ENCODE results near the gene MFF. TPM values are rescaled to one million over a fixed set of nuclear protein-coding genes. Genes with fewer than 3 reads are reported as not detected.

The MFF gene
- total RNA-seq, 2 donors from 2014 or later = 86.9 to 141 TPM

GRCh38 chr2:227388537-227389011 lies 63.5 kb downstream of the MFF start:
- Histone ChIP-seq H3K27me3 (no peaks in the 10 kb centered on the region), H3K27ac (no peak overlapping the region), H3K4me3 (no peak overlapping the region), H3K4me1 (no peaks in the 10 kb centered on the region), H3K36me3 (replicated peaks in 1 of 2; ENCODE audit: insufficient read depth in 1 of 2, low read depth in 2 of 2) (no peaks in the 10 kb centered on the region), H3K9me3 (no peaks in the 10 kb centered on the region)
- DNase-seq = no peak
- no peak for ATAC-seq
- WGBS, 2 donors = 74 to 75% methylated on average over 7 of the region's 7 CpGs
- TF ChIP-seq POLR2A (IDR thresholded peaks at IDR 0.05) = no peak
- TF ChIP-seq CTCF (IDR thresholded peaks at IDR 0.05) = no peak
- intact Hi-C loops (cut with DNase I) = no loop called here

GRCh38 chr2:227389231-227389630 lies 64.2 kb downstream of the MFF start:
- no peak for TF ChIP-seq CTCF (IDR thresholded peaks at IDR 0.05)
- no peak for TF ChIP-seq POLR2A (IDR thresholded peaks at IDR 0.05)
- Histone ChIP-seq H3K27me3 (no peaks in the 10 kb centered on the region), H3K27ac (no peak overlapping the region), H3K4me1 (no peaks in the 10 kb centered on the region), H3K36me3 (replicated peaks in 1 of 2; ENCODE audit: insufficient read depth in 1 of 2, low read depth in 2 of 2) (no peaks in the 10 kb centered on the region), H3K9me3 (no peaks in the 10 kb centered on the region), H3K4me3 (no peak overlapping the region)
- DNase-seq = no peak
- intact Hi-C loops (cut with DNase I) = no loop called here
- no peak for ATAC-seq
- 75 to 82% methylated on average over 3 of the region's 3 CpGs for WGBS, 2 donors

DNA sequence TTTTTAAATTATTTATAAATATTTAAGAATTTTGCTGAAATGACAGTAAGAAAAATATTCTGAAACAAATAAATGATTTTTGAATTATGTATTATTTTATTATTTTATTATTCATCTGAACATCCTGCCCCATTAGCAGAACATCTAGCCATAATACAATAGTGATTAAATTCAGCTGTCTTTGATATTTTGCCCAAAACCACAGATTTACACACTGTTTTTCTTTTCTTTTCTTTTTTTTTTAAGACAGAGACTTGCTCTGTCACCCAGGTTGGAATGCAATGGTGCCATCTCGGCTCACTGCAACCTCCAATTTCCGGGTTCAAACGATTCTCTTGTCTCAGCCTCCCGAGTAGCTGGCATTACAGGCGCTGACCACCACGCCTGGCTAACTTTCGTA lies 64.6 kb downstream of the MFF start:
- H3K4me1 ChIP-seq = no peaks in the 10 kb centered on the region
- no peak overlapping the region for H3K4me3 ChIP-seq
- ATAC-seq (no peak), DNase-seq (no peak)
- no peaks in the 10 kb centered on the region for H3K27me3 ChIP-seq
- intact Hi-C loops (cut with DNase I) = no loop called here
- no peak overlapping the region for H3K27ac ChIP-seq
- TF ChIP-seq POLR2A (IDR thresholded peaks at IDR 0.05) (no peak), CTCF (IDR thresholded peaks at IDR 0.05) (no peak)
- no peaks in the 10 kb centered on the region for H3K9me3 ChIP-seq
- WGBS, 2 donors = 82 to 91% methylated on average over 7 of the region's 7 CpGs
- no peaks in the 10 kb centered on the region for H3K36me3 ChIP-seq (replicated peaks in 1 of 2; ENCODE audit: insufficient read depth in 1 of 2, low read depth in 2 of 2)

DNA sequence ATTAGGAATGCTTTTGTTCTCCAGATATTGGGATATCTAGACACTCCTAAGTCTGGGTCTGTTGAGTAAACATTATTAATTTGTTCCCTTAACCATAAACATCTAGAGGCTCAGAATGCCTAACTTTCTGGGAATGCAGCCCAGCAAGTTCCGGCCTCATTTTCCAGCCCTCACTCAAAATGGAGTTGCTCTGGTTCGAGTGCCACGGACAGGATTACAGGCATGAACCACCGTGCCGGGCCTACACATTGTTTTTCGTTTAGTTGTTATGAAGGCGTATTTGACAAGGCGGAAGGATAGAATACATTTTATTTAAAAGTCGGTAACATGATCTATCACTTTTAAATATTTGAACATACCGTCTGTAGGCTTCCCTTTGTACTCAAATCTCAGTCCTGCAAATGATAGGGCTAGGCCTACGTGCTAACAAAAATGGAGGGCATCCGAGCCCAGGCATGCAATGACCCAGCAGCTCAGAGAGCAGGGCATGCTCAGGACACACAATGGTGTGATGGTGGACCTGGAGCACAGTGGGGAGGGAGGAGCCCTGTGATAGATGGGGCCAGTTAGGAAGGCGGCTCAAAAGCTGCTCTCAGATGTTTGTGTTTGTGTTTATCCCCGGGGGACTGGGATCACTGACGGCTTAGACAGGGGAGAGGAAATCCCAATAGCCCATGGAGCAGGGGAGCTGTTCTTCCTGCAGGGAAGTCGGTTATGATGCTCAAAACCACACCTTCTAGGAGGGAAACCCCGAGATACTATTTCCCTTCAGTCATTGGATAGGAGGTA lies 65.6 kb downstream of the MFF start:
- no peak for DNase-seq
- no peaks in the 10 kb centered on the region for H3K9me3 ChIP-seq
- intact Hi-C loops (cut with DNase I) = no loop called here

More for the DNA sequence above, 65.6 kb downstream of the MFF start:
- H3K4me3 ChIP-seq = no peak overlapping the region
- H3K27me3 ChIP-seq = no peaks in the 10 kb centered on the region
- ATAC-seq = no peak
- WGBS, 2 donors = 77 to 83% methylated on average over 15 to 17 of the region's 17 CpGs
- TF ChIP-seq POLR2A (IDR thresholded peaks at IDR 0.05) = no peak
- TF ChIP-seq CTCF (IDR thresholded peaks at IDR 0.05) = no peak
- no peak overlapping the region for H3K27ac ChIP-seq
- no peaks in the 10 kb centered on the region for H3K36me3 ChIP-seq (replicated peaks in 1 of 2; ENCODE audit: insufficient read depth in 1 of 2, low read depth in 2 of 2)
- no peaks in the 10 kb centered on the region for H3K4me1 ChIP-seq

Measured in body of pancreas (tissue), 4 donors.